Skeletal muscle satellite cell (primary cell): ENCODE measurements around the gene SLC41A2.
"Not testable (repeated sequence)": the region's sequence is repeated elsewhere in the genome, so short reads cannot be mapped to it uniquely, and the experiment has no call there.

Experiments
- H3K27me3 ChIP-seq: 2 replicates; pipeline ENCODE4 v1.7.0; 2013; ENCODE audit warnings: low read length; ENCODE audit not compliant: control insufficient read depth, insufficient read depth
- H3K36me3 ChIP-seq: 2 replicates; pipeline ENCODE4 v1.7.0; 2013; ENCODE audit warnings: mild to moderate bottlenecking, control low read depth, low read length; ENCODE audit not compliant: insufficient read depth
- H3K4me1 ChIP-seq: 2 replicates; pipeline ENCODE4 v1.7.0; 2013; ENCODE audit warnings: low read length; ENCODE audit not compliant: control insufficient read depth, insufficient read depth
- H3K4me2 ChIP-seq: 2 replicates; pipeline ENCODE4 v1.7.0; 2013; ENCODE audit warnings: mild to moderate bottlenecking, low read length
- H3K4me3 ChIP-seq: 2 replicates; pipeline ENCODE4 v1.7.0; 2013; ENCODE audit warnings: low read length
- H3K9ac ChIP-seq: 2 replicates; pipeline ENCODE4 v1.7.0; 2013; ENCODE audit warnings: mild to moderate bottlenecking, low read depth, low read length, moderate library complexity
- H3K9me3 ChIP-seq: replicated peaks from 2 replicates; pipeline ENCODE4 v1.7.0; 2013; ENCODE audit warnings: mild to moderate bottlenecking, control low read depth, low read length

The SLC41A2 gene

DNA sequence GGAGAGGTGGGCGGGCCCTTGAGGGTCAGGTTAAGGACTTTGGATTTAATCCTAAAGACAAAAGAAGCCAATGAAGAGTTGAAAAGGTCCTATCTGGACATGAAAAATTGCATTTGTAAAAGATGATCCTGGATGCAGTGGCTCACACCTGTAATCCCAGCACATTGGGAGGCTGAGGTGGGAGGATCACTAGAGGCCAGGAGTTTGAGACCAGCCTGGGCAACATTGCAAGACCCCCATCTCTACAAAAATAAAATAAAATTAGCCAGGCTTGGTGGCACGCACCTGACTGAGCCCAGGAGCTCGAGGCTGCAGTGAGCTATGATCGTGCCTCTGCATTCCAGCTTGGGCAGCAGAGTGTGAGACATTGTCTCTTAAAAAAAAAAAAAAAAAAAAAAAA, 2.4 kb upstream of the SLC41A2 start:
- Histone ChIP-seq H3K9ac (no peak overlapping the region), H3K4me3 (no peak overlapping the region), H3K4me1 (peaks cover 28% of the 10 kb centered on the region), H3K4me2 (peak overlapping the region; percentile 94), H3K27me3 (peaks cover 22% of the 10 kb centered on the region), H3K36me3 (no peaks in the 10 kb centered on the region), H3K9me3 (no peaks in the 10 kb centered on the region)

DNA sequence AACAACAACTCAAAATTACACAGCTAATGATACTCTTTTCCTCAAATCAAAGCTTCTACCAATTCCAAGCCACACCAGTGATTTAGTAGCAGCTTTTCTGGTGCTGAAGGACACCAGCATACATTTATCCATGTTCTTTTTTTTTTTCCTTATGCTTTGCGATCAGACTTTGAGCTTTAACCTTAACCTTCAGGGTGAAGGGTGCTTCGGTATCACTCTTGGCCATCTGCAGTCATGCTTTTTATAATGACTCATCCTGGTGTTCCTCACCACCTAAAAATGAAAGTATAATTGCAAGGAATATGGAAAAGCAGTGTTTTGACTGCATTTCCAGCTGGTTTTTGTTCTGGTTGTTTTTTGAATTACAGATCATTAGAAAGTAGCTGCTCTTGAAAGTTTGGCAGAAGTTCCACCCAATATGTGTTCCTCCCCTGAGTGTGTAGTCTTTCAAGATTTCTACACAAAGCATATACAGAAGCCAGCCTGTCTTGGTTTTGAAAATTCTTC, 1.3 kb upstream of the SLC41A2 start:
- peak overlapping the region; percentile 94 for H3K4me2 ChIP-seq
- no peaks in the 10 kb centered on the region for H3K36me3 ChIP-seq
- no peak overlapping the region for H3K9ac ChIP-seq
- H3K4me3 ChIP-seq = peak overlapping the region; percentile 79
- H3K27me3 ChIP-seq = peaks cover 21% of the 10 kb centered on the region
- H3K4me1 ChIP-seq = peaks cover 28% of the 10 kb centered on the region
- H3K9me3 ChIP-seq = no peaks in the 10 kb centered on the region

DNA sequence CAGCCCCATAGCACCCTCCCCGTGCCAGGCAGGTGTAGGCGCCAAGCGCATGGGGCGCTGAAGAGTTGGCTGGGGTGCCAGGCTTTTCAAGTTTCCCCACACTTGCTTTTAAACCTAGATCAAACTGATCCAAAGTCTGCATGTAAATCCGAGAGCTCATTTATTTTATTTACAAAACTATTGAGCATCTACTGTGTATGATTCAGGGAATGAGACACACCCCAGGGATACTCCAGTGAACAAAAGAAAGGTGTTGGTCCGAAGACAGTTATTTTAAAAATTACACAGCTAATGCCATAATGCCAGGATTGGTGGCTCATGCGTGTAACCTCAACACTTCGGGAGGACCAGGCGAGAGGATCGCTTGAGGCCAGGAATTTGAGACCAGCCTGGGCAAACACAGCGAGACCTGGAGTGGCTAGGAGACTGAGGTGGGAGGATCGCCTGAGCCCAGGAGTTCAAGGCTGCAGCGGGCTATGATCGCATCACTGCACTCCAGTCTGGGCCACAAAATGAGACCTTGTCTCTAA, 780 bp upstream of the SLC41A2 start:
- H3K9me3 ChIP-seq = no peaks in the 10 kb centered on the region
- peak overlapping the region; percentile 79 for H3K4me3 ChIP-seq
- H3K4me2 ChIP-seq = peak overlapping the region; percentile 94
- peak overlapping the region; percentile 84 for H3K9ac ChIP-seq
- H3K36me3 ChIP-seq = no peaks in the 10 kb centered on the region
- H3K27me3 ChIP-seq = peaks cover 21% of the 10 kb centered on the region
- peaks cover 28% of the 10 kb centered on the region for H3K4me1 ChIP-seq

DNA sequence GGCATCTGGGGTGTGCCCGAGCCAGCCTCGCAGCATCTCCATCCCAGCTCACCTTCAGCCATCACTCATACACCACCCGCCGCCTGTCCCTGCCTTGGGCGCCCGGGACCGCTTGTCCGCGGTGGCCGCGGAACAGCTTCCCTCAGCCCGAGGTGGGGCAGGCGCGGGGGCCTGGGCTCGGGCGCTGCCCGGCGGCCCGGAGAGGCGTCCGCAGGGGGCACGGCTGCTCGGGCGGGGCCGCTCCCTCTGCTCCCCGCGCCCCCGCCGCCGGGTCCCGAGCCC, 430 bp downstream of the SLC41A2 start:
- Histone ChIP-seq H3K9ac (peak overlapping the region; percentile 84), H3K4me2 (peak overlapping the region; percentile 94)

DNA sequence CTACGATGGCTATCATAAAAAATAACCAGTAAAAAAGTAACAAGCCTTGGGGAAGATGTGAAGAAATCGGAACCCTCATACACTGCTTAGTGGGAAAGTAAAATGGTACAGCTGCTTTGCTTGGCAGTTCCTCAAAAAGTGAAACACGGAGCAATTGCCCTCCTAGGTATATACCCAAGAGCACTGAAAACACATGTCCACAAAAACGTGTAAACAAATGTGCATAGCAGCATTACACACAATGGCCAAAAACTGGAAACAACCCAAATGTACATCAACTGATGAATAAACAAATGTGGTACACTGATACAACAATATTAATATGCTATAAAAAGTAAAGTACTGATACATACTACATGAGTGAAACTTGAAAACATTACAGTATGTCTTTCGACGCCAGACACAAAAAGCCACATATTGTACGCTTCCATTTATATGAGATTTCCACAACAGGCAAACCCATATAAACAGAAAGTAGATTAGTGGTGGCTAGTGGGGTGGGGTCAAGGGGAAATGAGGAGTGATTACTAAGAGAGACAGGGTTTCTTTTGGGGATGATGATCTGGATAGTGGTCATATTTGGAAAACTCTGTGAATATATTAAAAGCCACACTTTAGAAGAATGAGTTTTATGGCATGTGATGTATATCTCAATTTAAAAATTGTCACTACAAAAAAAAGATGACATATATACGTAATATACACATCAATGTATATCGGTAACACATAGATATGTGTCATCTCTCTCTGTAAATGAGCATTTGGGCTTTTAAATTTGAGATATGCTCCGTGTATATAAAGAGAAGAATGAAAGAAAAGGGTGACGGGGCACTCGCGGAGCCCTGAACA, 996 bp downstream of the SLC41A2 start:
- Histone ChIP-seq H3K36me3 (no peaks in the 10 kb centered on the region), H3K4me2 (peak overlapping the region; percentile 94), H3K9me3 (no peaks in the 10 kb centered on the region), H3K4me3 (peak overlapping the region; percentile 79), H3K9ac (peak overlapping the region; percentile 84), H3K4me1 (peaks cover 30% of the 10 kb centered on the region), H3K27me3 (peaks cover 19% of the 10 kb centered on the region)

More for the DNA sequence above, 430 bp downstream of the SLC41A2 start:
- peaks cover 28% of the 10 kb centered on the region for H3K4me1 ChIP-seq
- no peaks in the 10 kb centered on the region for H3K36me3 ChIP-seq
- no peaks in the 10 kb centered on the region for H3K9me3 ChIP-seq
- H3K4me3 ChIP-seq = peak overlapping the region; percentile 79
- peaks cover 18% of the 10 kb centered on the region for H3K27me3 ChIP-seq

DNA sequence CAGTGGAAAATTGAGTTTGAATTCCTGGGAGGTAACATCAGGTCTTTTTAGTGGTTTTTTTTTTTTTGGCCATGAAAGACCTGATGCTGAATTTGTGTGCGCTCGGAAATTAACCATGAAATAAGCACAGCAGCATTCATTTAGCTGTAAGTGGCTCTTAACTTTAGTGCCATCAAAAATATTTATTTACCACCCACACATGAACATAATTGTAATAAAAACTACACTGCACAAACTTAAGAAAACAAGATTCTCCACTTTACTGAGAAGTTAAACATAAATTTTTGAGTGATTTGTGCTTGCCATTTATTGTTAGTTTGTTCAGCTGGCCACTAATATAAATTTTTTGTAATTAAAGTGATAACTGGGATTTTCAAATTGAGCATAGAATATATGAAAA, 2.4 kb downstream of the SLC41A2 start:
- H3K9ac ChIP-seq = no peak overlapping the region
- no peak overlapping the region for H3K4me2 ChIP-seq
- no peaks in the 10 kb centered on the region for H3K36me3 ChIP-seq
- peaks cover 34% of the 10 kb centered on the region for H3K4me1 ChIP-seq
- no peak overlapping the region for H3K4me3 ChIP-seq
- H3K9me3 ChIP-seq = no peaks in the 10 kb centered on the region
- peaks cover 19% of the 10 kb centered on the region for H3K27me3 ChIP-seq

DNA sequence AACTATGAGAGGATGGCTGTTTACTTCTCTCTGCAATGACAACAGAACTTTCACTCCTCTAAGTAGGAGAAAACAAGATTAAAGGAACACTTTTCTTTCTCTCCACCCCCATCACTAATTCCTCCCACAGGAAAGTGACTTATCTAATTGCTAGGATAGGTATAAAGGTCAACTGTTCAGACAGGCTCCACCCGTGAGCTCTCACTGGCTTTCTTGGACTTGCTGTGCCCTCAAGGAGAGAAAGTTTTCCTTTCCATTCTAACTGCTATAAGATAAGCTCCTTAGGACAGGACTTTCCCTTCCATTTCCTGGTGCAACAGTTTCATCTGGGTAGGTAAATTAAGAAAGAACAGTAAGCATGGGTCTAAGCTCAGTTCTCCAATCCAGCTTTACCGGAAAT, 4.8 kb downstream of the SLC41A2 start:
- no peak overlapping the region for H3K4me3 ChIP-seq

DNA sequence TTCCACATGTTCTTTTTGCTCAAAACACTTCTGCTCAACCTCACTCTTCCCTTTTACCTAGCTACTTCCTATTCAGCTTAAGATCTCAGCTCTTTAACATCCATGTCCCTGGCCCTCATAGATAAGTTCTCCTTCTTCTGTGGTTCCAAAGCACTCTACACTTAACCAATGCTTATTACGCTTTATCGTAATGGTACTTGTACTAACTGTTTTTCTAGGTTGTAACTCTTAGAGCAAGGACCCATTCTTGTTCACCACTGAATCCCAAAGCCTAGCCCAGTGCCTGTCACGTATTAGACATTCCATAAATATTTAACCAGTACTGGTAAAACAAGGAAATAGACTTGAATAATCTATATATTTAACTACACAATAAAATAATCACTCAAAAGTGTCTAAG, 5.3 kb downstream of the SLC41A2 start:
- Histone ChIP-seq H3K36me3 (no peaks in the 10 kb centered on the region), H3K4me1 (peaks cover 13% of the 10 kb centered on the region), H3K27me3 (peaks cover 25% of the 10 kb centered on the region), H3K4me3 (no peak overlapping the region), H3K9ac (no peak overlapping the region), H3K4me2 (no peak overlapping the region), H3K9me3 (no peaks in the 10 kb centered on the region)

More for the DNA sequence above, 4.8 kb downstream of the SLC41A2 start:
- Histone ChIP-seq H3K4me2 (no peak overlapping the region), H3K9ac (no peak overlapping the region), H3K9me3 (no peaks in the 10 kb centered on the region), H3K27me3 (peaks cover 25% of the 10 kb centered on the region), H3K4me1 (peaks cover 14% of the 10 kb centered on the region), H3K36me3 (no peaks in the 10 kb centered on the region)

DNA sequence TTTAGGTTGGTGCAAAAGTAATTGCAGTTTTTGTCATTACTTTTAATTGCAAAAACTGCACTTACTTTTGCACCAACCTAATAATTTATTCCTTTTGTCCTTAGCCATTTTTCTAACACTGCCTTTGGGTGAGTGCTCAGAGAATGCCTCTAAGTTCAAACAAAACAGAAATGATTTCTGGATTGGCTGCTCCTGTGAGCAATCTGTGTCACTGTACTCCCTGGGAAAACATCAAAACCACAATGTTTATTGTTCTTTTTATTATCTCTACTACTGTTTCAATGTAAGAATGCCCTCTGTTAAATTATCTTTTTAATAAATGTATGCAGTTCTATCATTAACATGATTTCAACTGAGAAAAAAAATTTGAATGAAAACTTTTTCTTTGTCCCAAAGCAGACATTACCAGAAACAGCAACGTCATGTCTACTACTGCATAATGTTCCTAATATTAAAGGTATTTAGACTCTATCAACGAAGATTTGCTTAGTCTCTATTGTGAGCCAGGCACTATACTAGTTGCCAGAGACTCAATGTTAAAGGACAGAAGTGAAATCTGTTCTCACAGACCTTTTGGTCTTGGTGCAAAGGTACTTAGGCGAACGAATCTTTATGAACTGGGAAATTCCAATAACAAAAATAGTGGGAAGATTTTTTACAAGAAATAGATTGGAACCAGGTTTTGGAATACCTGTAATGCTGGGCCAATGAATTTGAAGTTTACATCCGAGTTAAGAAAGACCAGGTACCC, 6.2 kb downstream of the SLC41A2 start:
- Histone ChIP-seq H3K4me1 (peaks cover 8% of the 10 kb centered on the region), H3K36me3 (no peaks in the 10 kb centered on the region), H3K9me3 (no peaks in the 10 kb centered on the region), H3K9ac (no peak overlapping the region), H3K4me2 (no peak overlapping the region), H3K27me3 (peaks cover 25% of the 10 kb centered on the region), H3K4me3 (no peak overlapping the region)

DNA sequence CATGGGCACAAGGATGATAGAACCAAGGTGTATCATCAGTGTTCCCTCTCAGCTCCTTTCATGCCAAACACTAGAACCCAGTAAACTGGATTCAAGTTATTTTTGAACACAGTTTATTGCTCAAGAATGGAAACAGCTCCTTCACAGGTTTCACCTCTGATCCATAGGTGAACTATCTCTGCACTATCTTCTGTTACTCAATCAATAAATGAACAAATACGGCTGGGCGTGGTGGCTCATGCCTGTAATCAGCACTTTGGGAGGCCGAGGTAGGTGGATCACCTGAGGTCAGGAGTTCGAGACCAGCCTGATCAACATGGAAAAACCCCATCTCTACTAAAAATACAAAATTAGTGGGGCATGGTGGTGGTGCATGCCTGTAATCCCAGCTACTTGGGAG, 9.4 kb downstream of the SLC41A2 start:
- not testable (repeated sequence) for H3K9me3 ChIP-seq, H3K4me1 ChIP-seq, H3K9ac ChIP-seq

DNA sequence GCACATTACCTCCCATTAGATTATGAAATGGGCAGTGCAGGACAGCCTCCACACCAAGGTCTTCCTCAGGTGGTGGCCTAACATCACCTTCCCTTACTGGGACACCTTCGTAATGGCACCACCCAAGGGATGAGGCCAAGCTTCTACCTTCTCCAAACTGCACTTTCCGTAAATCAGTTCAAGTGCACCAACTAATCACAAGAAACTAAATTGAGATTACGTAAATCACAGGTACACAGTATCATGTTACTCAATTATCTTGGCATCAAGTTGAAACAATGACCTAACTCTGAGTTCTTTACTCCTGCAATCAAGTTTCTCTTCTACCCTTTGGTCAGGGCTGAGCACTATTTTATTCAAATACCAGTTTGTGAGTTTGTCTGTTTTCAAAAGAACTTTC, 13.8 kb downstream of the SLC41A2 start:
- no peak overlapping the region for H3K4me3 ChIP-seq
- no peaks in the 10 kb centered on the region for H3K36me3 ChIP-seq
- H3K9ac ChIP-seq = no peak overlapping the region
- no peaks in the 10 kb centered on the region for H3K4me1 ChIP-seq
- H3K27me3 ChIP-seq = no peaks in the 10 kb centered on the region
- no peaks in the 10 kb centered on the region for H3K9me3 ChIP-seq
- no peak overlapping the region for H3K4me2 ChIP-seq

More for the DNA sequence above, 9.4 kb downstream of the SLC41A2 start:
- not testable (repeated sequence) for H3K36me3 ChIP-seq, H3K4me2 ChIP-seq, H3K4me3 ChIP-seq
- peaks cover 16% of the 10 kb centered on the region for H3K27me3 ChIP-seq
